ENCODE measurements around the gene GATAD2B.

DNA sequence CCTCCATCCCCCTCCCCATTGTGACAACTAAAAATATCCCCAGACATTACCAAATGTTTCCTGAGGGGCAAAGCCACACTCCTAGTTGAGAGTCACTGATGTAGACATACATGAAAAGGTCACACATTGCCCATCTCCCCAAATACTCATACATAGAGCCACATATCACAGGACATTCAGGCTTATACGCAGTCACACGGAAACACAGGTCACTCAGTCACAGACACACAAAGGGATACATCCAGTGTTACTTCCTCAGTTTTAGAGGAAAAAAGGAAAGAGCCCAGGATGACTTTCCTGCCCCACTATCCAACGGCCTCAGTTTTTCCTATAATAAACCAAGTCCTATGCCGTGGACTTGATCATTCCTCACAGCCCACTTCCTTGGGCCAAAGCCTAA is 38.6 kb upstream of the GATAD2B start:
- no peak for TF ChIP-seq POLR2A (IDR thresholded peaks at IDR 0.05)
- TF ChIP-seq, protein P1, sequence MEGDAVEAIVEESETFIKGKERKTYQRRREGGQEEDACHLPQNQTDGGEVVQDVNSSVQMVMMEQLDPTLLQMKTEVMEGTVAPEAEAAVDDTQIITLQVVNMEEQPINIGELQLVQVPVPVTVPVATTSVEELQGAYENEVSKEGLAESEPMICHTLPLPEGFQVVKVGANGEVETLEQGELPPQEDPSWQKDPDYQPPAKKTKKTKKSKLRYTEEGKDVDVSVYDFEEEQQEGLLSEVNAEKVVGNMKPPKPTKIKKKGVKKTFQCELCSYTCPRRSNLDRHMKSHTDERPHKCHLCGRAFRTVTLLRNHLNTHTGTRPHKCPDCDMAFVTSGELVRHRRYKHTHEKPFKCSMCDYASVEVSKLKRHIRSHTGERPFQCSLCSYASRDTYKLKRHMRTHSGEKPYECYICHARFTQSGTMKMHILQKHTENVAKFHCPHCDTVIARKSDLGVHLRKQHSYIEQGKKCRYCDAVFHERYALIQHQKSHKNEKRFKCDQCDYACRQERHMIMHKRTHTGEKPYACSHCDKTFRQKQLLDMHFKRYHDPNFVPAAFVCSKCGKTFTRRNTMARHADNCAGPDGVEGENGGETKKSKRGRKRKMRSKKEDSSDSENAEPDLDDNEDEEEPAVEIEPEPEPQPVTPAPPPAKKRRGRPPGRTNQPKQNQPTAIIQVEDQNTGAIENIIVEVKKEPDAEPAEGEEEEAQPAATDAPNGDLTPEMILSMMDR (IDR thresholded peaks at IDR 0.05 in 8 of 11, conservative IDR thresholded peaks at IDR 0.05 in 3 of 11), result no peak
- TF ChIP-seq POLR2AphosphoS5 (IDR thresholded peaks at IDR 0.05), result no peak
